GM12878 (cell line): ENCODE results near the gene MSX2. TPM values are rescaled to one million over a fixed set of nuclear protein-coding genes. Genes with fewer than 3 reads are reported as not detected.

Experiments
- ATAC-seq: fragments of 200-7000 bp; cut with Tn5 transposase; 3 replicates; pipeline ENCODE4 v1.9.1; 2020; ENCODE audit warnings: mild to moderate bottlenecking, moderate library complexity
- BruUV-seq: library from RNA; stranded (reverse); fragments of 400-500 nt; replicated peaks from 2 replicates; lab custom pipeline; 2021; lab: Mats Ljungman, UMichigan
- CTCF ChIA-PET: fragments of 300-600 bp; sonication (Branson Sonifier 250); formaldehyde crosslinking; extraction: SDS; loops from one replicate; lab custom pipeline; 2021; ENCODE audit warnings: inconsistent platforms; lab: Yijun Ruan, JAX
- POLR2A ChIA-PET: fragments of 350-600 bp; formaldehyde crosslinking; extraction: SDS; loops from one replicate; lab custom pipeline; 2021; ENCODE audit warnings: inconsistent platforms; lab: Charles Lee
- RAD21 ChIA-PET: fragments of 300-600 bp; sonication (Branson Sonifier 250); formaldehyde crosslinking; loops from one replicate; lab custom pipeline; 2023; ENCODE audit warnings: antibody characterized with exemption; ENCODE audit not compliant: unreplicated experiment; lab: Charles Lee
- SMC1A ChIA-PET: fragments of 300-600 bp; sonication (Branson Sonifier 250); formaldehyde crosslinking; loops from one replicate; lab custom pipeline; 2023; ENCODE audit not compliant: unreplicated experiment, uncharacterized antibody; lab: Charles Lee
- DNase-seq: peaks from one replicate; pipeline ENCODE4 v3.0.0-alpha.2; 2011; ENCODE audit warnings: low read depth, low spot score
- FAIRE-seq: peaks from 3 replicates; lab custom pipeline; 2011; peaks lifted over from hg19 to GRCh38; lab: Jason Lieb, UNC
- H2AFZ ChIP-seq: 2 replicates; pipeline ENCODE4 v1.6.0; 2011; ENCODE audit warnings: low read depth, low read length, control low read depth; ENCODE audit not compliant: control insufficient read depth
- H3K27ac ChIP-seq: 2 replicates; pipeline ENCODE4 v1.5.1; 2011; ENCODE audit warnings: control low read depth; ENCODE audit not compliant: control insufficient read depth, insufficient read depth
- H3K27me3 ChIP-seq, 2 experiments: replicated peaks in 1 of 2; 2 replicates each; pipeline versions ENCODE4 v1.6.0 to v1.6.1; 2011; ENCODE audit warnings: low read length in 1 of 2; ENCODE audit not compliant: control insufficient read depth in 2 of 2, insufficient read depth in 2 of 2
- H3K36me3 ChIP-seq, 2 experiments: 2 replicates each; pipeline ENCODE4 v1.5.1; 2011; ENCODE audit warnings: low read length in 1 of 2; ENCODE audit not compliant: control insufficient read depth in 2 of 2, insufficient read depth in 2 of 2
- H3K4me1 ChIP-seq: 2 replicates; pipeline ENCODE4 v1.6.1; 2011; ENCODE audit warnings: mild to moderate bottlenecking, low read length, moderate library complexity, mixed read lengths; ENCODE audit not compliant: control insufficient read depth, insufficient read depth
- H3K4me2 ChIP-seq: 2 replicates; pipeline ENCODE4 v1.6.0; 2011; ENCODE audit warnings: control low read depth; ENCODE audit not compliant: control insufficient read depth, insufficient read depth
- H3K4me3 ChIP-seq: fragments of 200-600 bp; sonication (generic); 2 replicates; pipeline ENCODE4 v1.5.1; 2016
- H3K79me2 ChIP-seq: 2 replicates; pipeline ENCODE4 v1.6.0; 2011; ENCODE audit warnings: low read length; ENCODE audit not compliant: control insufficient read depth, insufficient read depth
- H3K9ac ChIP-seq: 2 replicates; pipeline ENCODE4 v1.8.0; 2011; ENCODE audit warnings: low read length, control low read depth, mixed read lengths; ENCODE audit not compliant: control insufficient read depth, insufficient read depth
- H3K9me3 ChIP-seq: replicated peaks from 3 replicates; pipeline ENCODE4 v1.5.1; 2011; ENCODE audit warnings: mild to moderate bottlenecking, low read length; ENCODE audit not compliant: control insufficient read depth, insufficient read depth
- H4K20me1 ChIP-seq: 2 replicates; pipeline ENCODE4 v1.6.0; 2011; ENCODE audit not compliant: control insufficient read depth, insufficient read depth
- BRCA1 ChIP-seq: IDR thresholded peaks from 2 replicates; pipeline ENCODE4 v1.6.1; 2011; ENCODE audit warnings: low read depth, low read length, improper control_type of control experiment
- CBX5 ChIP-seq: sonication (generic); IDR thresholded peaks from 2 replicates; pipeline ENCODE4 v1.6.1; 2016; ENCODE audit warnings: low read depth, moderate library complexity, mild to moderate bottlenecking, inconsistent platforms
- EGR1 ChIP-seq, 2 experiments: IDR thresholded peaks; 1 replicate in 1 of 2; 2 replicates in 1 of 2; pipeline ENCODE4 v1.6.1; 2011 to 2012; ENCODE audit warnings: low read depth in 2 of 2, low read length in 2 of 2, borderline replicate concordance in 1 of 2, mild to moderate bottlenecking in 1 of 2, moderate library complexity in 1 of 2
- GATAD2B ChIP-seq: fragments of 450-650 bp; conservative IDR thresholded peaks from 2 replicates; pipeline ENCODE4 v1.6.1; 2017; ENCODE audit warnings: low read depth, mild to moderate bottlenecking, moderate library complexity
- IKZF2 ChIP-seq, 2 experiments: fragments of 450-650 bp; IDR thresholded peaks; 2 replicates each; pipeline ENCODE4 v1.6.1; 2017; ENCODE audit warnings: mild to moderate bottlenecking in 2 of 2, moderate library complexity in 2 of 2
- MXI1 ChIP-seq: fragments of 150-350 bp; IDR thresholded peaks from 2 replicates; pipeline ENCODE4 v1.6.1; 2011; ENCODE audit warnings: low read depth, mild to moderate bottlenecking, inconsistent platforms, low read length, improper control_type of control experiment
- NBN ChIP-seq: fragments of 450-650 bp; IDR thresholded peaks from 2 replicates; pipeline ENCODE4 v1.6.1; 2016
- RELA ChIP-seq: fragments of 450-650 bp; IDR thresholded peaks from 2 replicates; pipeline ENCODE4 v1.8.0; 2014; ENCODE audit warnings: borderline replicate concordance; ENCODE audit not compliant: partially characterized antibody
- ZBED1 ChIP-seq: IDR thresholded peaks from 2 replicates; pipeline ENCODE4 v1.6.1; 2016; ENCODE audit warnings: borderline replicate concordance
- ZBTB4 ChIP-seq: fragments of 450-650 bp; formaldehyde crosslinking; IDR thresholded peaks from 2 replicates; pipeline ENCODE4 v1.4.0; 2022; ENCODE audit warnings: mild to moderate bottlenecking, moderate library complexity
- ZNF24 ChIP-seq: fragments of 450-650 bp; IDR thresholded peaks from 2 replicates; pipeline ENCODE4 v1.6.1; 2017; ENCODE audit warnings: antibody characterized with exemption, mild to moderate bottlenecking
- WGBS: methylation state at CpG from one replicate; pipeline ENCODE4 v1.1.6; 2016; ENCODE audit warnings: low lambda C conversion rate; ENCODE audit not compliant: insufficient replicate concordance, insufficient coverage; ENCODE audit errors: missing lambda C conversion rate; 5-methylcytosine and 5-hydroxymethylcytosine counted together
- in situ Hi-C: fragments of 300-500 bp; cut with MboI; formaldehyde crosslinking; loops from 9 replicates; pipeline ENCODE4 v1.14.3; 2018; ENCODE audit warnings: mixed read lengths
- intact Hi-C: fragments of 100-400 bp; cut with micrococcal nuclease; formaldehyde crosslinking; loops from one replicate; pipeline ENCODE4 v1.14.2; 2022; ENCODE audit not compliant: unreplicated experiment
- polyA plus RNA-seq, 11 experiments: library from polyadenylated mRNA; depleted of rRNA in 4 of 11; unstranded in 6 of 11; stranded (reverse) in 5 of 11; fragments of >200 nt; fragmentation: Nextera tagmentation in 4 of 11; fragmentation: Illumina TruSeq in 1 of 11; extraction: Ambion mirVana in 4 of 11; extraction: Trizol in 1 of 11; gene quantifications; 1 replicate in 1 of 11; 2 replicates in 10 of 11; pipeline versions ENCODE4 v1.2.1 to v1.2.3, GENCODE V29; 2011 to 2016; ENCODE audit warnings: inconsistent platforms in 2 of 11, missing spikeins in 2 of 11, low read depth in 1 of 11
- total RNA-seq, 4 experiments: library from RNA; depleted of rRNA in 3 of 4; stranded (reverse); fragments of >200 nt in 3 of 4; fragmentation: Illumina TruSeq in 1 of 4; extraction: Trizol in 1 of 4; gene quantifications; 2 replicates each; pipeline versions ENCODE4 v1.2.1 to v1.2.3, GENCODE V29; 2013 to 2021

Gene MSX2
- total and polyA plus RNA-seq, 10 of the 15 experiments (the other 5 are each of a cell fraction or from before 2014, with no cell fraction given) = not detected

GRCh38 chr5:174707671-174708070, 16.7 kb upstream of the MSX2 start (continued):
- TF ChIP-seq ZBTB4 (CRISPR knock-in tag) = no peak

DNA sequence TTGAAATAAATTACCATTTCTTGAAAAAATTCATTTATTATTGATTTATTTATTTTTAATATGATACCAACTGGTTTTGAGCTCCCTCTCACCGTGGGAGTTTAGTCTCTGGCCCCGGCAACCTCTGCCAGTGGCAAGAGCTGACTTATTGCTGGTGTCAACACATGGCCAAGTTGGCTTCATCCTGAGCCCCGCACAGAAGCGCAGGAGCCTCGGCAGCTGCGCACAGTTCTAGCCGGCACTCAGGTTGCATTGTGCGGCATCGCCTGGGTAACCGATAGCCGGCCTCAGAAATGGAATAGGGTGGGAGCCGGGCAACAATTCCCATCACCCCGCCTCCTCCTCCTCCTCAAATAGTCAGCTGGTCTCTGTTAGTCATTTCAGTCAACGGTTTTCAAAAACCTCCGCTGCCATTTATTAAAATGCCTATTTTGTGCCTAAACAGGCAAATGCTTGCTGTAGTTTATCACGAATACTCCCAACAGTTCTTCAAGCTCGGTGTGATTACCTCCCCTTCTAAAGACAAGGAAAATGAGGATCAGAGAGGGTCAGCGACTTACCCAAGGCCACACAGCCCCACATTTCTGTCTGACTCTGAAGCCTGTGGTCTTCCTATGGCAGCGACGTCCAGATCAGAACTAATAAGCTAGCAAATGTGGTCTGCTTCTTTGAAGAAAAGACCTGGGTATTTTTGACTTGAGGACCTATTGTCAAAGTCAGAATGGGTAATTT, 15.7 kb upstream of the MSX2 start:
- ChIA-PET RAD21 (no interaction called here), POLR2A (no interaction called here), CTCF (no interaction called here), SMC1A (interaction anchor here (0.6 to 1.3 kb wide), 2 partner anchors 289 to 311 kb away, joined by 3 read pairs; no protein-coding TSS in a partner anchor)
- no peak overlapping the region for H2AFZ ChIP-seq
- in situ Hi-C loops (no loop called here), intact Hi-C loops (no loop called here)
- no peak overlapping the region for H3K4me2 ChIP-seq
- H3K27me3 ChIP-seq = no peaks in the 10 kb centered on the region; a peak in 1 of 4 replicates
- FAIRE-seq (no peak), ATAC-seq (no peak), DNase-seq (no peak)
- H3K4me3 ChIP-seq = no peak overlapping the region
- H3K9me3 ChIP-seq = no peaks in the 10 kb centered on the region
- H3K27ac ChIP-seq = no peak overlapping the region
- no peaks in the 10 kb centered on the region for H3K36me3 ChIP-seq
- no peaks in the 10 kb centered on the region for H3K79me2 ChIP-seq
- 54% methylated on average over 20 of the region's 20 CpGs for WGBS
- H3K9ac ChIP-seq = no peak overlapping the region
- no peak for TF ChIP-seq CBX5
- no peak for TF ChIP-seq EGR1 (IDR thresholded peaks at IDR 0.05; ENCODE audit: borderline replicate concordance in 1 of 2, low read depth in 2 of 2, low read length in 2 of 2)
- no peak for TF ChIP-seq NBN
- TF ChIP-seq MXI1 = no peak
- TF ChIP-seq RELA = no peak
- TF ChIP-seq GATAD2B = no peak
- TF ChIP-seq ZNF24 = no peak
- no peak for TF ChIP-seq BRCA1
- TF ChIP-seq ZBED1 = no peak
- no peak for TF ChIP-seq IKZF2 (IDR thresholded peaks at IDR 0.05)
- no peaks in the 10 kb centered on the region for H3K4me1 ChIP-seq
- H4K20me1 ChIP-seq = no peaks in the 10 kb centered on the region
- BruUV-seq = no TSS peak
